Glomerular visceral epithelial cell (primary cell): ENCODE data around the gene VEGFB.

Experiments
- DNase-seq: peaks from one replicate; pipeline ENCODE4 v3.0.0-alpha.2; 2016; ENCODE audit errors: extremely low spot score

VEGFB gene

GRCh38 chr11:64283092-64283491 lies 48.7 kb downstream of the VEGFB start:
- DNase-seq: no peak

- peak; percentile 92 for DNase-seq
Measured at GRCh38 chr11:64284048-64284961, 49.9 kb downstream of the VEGFB start, which contains the start of gene BAD. TSS of gene BAD (minus strand) at chr11:64284665. CDS start at chr11:64284368, 297 bp downstream.

GRCh38 chr11:64284962-64285884 lies 50.8 kb downstream of the VEGFB start, which contains the start of gene GPR137:
TSS of gene GPR137 (plus strand) at chr11:64285848. CDS start at chr11:64286525, 677 bp downstream.
- DNase-seq: peak; percentile 72

- peak; percentile 36 for DNase-seq
Measured at GRCh38 chr11:64285885-64286800, 51.8 kb downstream of the VEGFB start.

- no peak for DNase-seq
Measured at GRCh38 chr11:64286801-64287159, 52.4 kb downstream of the VEGFB start.

- DNase-seq: no peak
Measured at GRCh38 chr11:64287676-64288352, 53.4 kb downstream of the VEGFB start.

GRCh38 chr11:64288353-64288750 lies 54.0 kb downstream of the VEGFB start:
- no peak for DNase-seq
